GM12864 (cell line): ENCODE measurements around the gene ASB15.
A peak's percentile ranks its signal among the peaks of the same experiment; 100 is the strongest.
"Not testable (repeated sequence)": the region's sequence is repeated elsewhere in the genome, so short reads cannot be mapped to it uniquely, and the experiment has no call there.

ENCODE experiments used
- DNase-seq: peaks from one replicate; pipeline ENCODE4 v3.0.0-alpha.2; 2011; ENCODE audit warnings: low read depth
- H3K4me3 ChIP-seq: 2 replicates; pipeline ENCODE4 v1.5.1; 2011; ENCODE audit warnings: mild to moderate bottlenecking, low read depth, low read length, control low read depth
- TF ChIP-seq, protein P1 (sequence below): IDR thresholded peaks from 2 replicates; pipeline ENCODE4 v1.5.1; 2011; ENCODE audit warnings: low read depth, mild to moderate bottlenecking, moderate library complexity, low read length, control low read depth, inconsistent platforms; ENCODE audit errors: missing control alignments

Gene ASB15

DNA sequence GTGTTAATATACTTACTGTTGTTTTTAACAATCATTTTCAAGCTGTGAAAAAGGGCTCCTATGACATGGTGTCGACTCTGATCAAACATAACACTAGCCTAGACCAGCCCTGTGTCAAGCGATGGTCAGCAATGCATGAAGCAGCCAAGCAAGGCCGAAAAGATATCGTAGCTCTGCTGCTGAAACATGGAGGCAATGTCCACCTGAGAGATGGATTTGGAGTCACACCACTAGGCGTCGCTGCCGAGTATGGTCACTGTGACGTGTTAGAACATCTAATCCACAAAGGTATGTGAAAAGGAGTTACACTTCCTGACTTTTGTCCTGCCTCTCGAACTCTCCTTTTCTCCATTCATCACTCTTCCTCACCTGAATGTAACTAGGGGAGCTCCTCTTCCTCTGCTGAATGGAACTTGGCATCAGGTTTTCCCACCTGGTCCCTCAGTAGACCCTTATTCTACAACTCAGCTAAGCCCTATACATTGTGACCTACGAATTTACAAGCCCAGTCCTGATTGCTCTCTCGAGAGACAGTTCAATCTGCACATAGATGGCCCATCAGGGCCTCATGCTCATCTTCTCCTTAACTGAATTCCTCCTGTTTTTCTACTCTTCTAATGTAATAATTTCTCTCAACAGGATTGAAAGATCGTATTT, 23.0 kb downstream of the ASB15 start:
- DNase-seq = peak; percentile 21
- H3K4me3 ChIP-seq = no peak overlapping the region
- TF ChIP-seq, protein P1, sequence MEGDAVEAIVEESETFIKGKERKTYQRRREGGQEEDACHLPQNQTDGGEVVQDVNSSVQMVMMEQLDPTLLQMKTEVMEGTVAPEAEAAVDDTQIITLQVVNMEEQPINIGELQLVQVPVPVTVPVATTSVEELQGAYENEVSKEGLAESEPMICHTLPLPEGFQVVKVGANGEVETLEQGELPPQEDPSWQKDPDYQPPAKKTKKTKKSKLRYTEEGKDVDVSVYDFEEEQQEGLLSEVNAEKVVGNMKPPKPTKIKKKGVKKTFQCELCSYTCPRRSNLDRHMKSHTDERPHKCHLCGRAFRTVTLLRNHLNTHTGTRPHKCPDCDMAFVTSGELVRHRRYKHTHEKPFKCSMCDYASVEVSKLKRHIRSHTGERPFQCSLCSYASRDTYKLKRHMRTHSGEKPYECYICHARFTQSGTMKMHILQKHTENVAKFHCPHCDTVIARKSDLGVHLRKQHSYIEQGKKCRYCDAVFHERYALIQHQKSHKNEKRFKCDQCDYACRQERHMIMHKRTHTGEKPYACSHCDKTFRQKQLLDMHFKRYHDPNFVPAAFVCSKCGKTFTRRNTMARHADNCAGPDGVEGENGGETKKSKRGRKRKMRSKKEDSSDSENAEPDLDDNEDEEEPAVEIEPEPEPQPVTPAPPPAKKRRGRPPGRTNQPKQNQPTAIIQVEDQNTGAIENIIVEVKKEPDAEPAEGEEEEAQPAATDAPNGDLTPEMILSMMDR = peak; percentile 96

GRCh38 chr7:123625254-123625653, 23.6 kb downstream of the ASB15 start:
- no peak for DNase-seq
- H3K4me3 ChIP-seq = no peak overlapping the region
- TF ChIP-seq, protein P1 = no peak

GRCh38 chr7:123627851-123628250, 26.2 kb downstream of the ASB15 start:
- DNase-seq = no peak

GRCh38 chr7:123628829-123629228, 27.2 kb downstream of the ASB15 start:
- no peak for DNase-seq
- H3K4me3 ChIP-seq = no peak overlapping the region
- TF ChIP-seq, protein P1 = no peak

More at GRCh38 chr7:123627851-123628250, 26.2 kb downstream of the ASB15 start:
- no peak overlapping the region for H3K4me3 ChIP-seq
- TF ChIP-seq, protein P1 = no peak

GRCh38 chr7:123629281-123629680, 27.7 kb downstream of the ASB15 start:
- TF ChIP-seq, protein P1 = no peak
- no peak overlapping the region for H3K4me3 ChIP-seq
- no peak for DNase-seq

- no peak overlapping the region for H3K4me3 ChIP-seq
- TF ChIP-seq, protein P1 = no peak
- no peak for DNase-seq
Observed at GRCh38 chr7:123632808-123633207, 31.2 kb downstream of the ASB15 start.

GRCh38 chr7:123633553-123633952, 31.9 kb downstream of the ASB15 start:
- no peak for DNase-seq
- TF ChIP-seq, protein P1 = no peak

GRCh38 chr7:123634011-123634573, 32.5 kb downstream of the ASB15 start:
- not testable (repeated sequence) for DNase-seq, H3K4me3 ChIP-seq

More at GRCh38 chr7:123633553-123633952, 31.9 kb downstream of the ASB15 start:
- no peak overlapping the region for H3K4me3 ChIP-seq
